HPDE6-E6E7 (cell line): ENCODE results near the gene ECE1.

Experiments
- DNase-seq: peaks from one replicate; pipeline ENCODE4 v3.0.0; 2011; ENCODE audit warnings: missing footprints; ENCODE audit errors: extremely low spot score

ECE1 gene

GRCh38 chr1:21325731-21326387 lies 35.6 kb upstream of the ECE1 start:
- no peak for DNase-seq

GRCh38 chr1:21325231-21325718 lies 35.0 kb upstream of the ECE1 start:
- DNase-seq, result no peak

GRCh38 chr1:21324368-21325141 lies 34.3 kb upstream of the ECE1 start:
- DNase-seq, result peak; percentile 74

GRCh38 chr1:21323091-21323490 lies 32.8 kb upstream of the ECE1 start:
- no peak for DNase-seq

- no peak for DNase-seq
Observed at GRCh38 chr1:21322681-21323016, 32.4 kb upstream of the ECE1 start.

GRCh38 chr1:21321963-21322680 lies 31.9 kb upstream of the ECE1 start:
- DNase-seq, result no peak

- no peak for DNase-seq
Observed at GRCh38 chr1:21320410-21321108, 30.3 kb upstream of the ECE1 start.

- no peak for DNase-seq
Observed at GRCh38 chr1:21319447-21320407, 29.5 kb upstream of the ECE1 start.

GRCh38 chr1:21318714-21319159 lies 28.5 kb upstream of the ECE1 start:
- no peak for DNase-seq

- no peak for DNase-seq
Observed at GRCh38 chr1:21318057-21318713, 27.9 kb upstream of the ECE1 start.

GRCh38 chr1:21317690-21318043 lies 27.4 kb upstream of the ECE1 start:
- DNase-seq, result no peak

GRCh38 chr1:21317035-21317689 lies 26.9 kb upstream of the ECE1 start:
- no peak for DNase-seq

- DNase-seq, result no peak
Observed at GRCh38 chr1:21314743-21315396, 24.6 kb upstream of the ECE1 start.

- DNase-seq, result no peak
Observed at GRCh38 chr1:21313886-21314721, 23.8 kb upstream of the ECE1 start.

- DNase-seq, result no peak
Observed at GRCh38 chr1:21313203-21313885, 23.1 kb upstream of the ECE1 start.

GRCh38 chr1:21312407-21312992 lies 22.2 kb upstream of the ECE1 start:
- no peak for DNase-seq

GRCh38 chr1:21311016-21311415 lies 20.8 kb upstream of the ECE1 start:
- DNase-seq, result no peak
